ENCODE results near the gene RNPEPL1.

- TF ChIP-seq CTCF (IDR thresholded peaks at IDR 0.05 in 4 of 5, conservative IDR thresholded peaks at IDR 0.05 in 1 of 5), result no peak
- TF ChIP-seq POLR2A (IDR thresholded peaks at IDR 0.05), result no peak
These were observed 50.5 kb downstream of the RNPEPL1 start for GRCh38 chr2:240618776-240619175.

All from gastrocnemius medialis (tissue), 4 donors.